Transverse colon (tissue), 4 donors: Measurements from ENCODE around the gene PIAS4. TPM values are rescaled to one million over a fixed set of nuclear protein-coding genes. Genes with fewer than 3 reads are reported as not detected.

Experiments used
- DNase-seq: peaks from one replicate; pipeline ENCODE4 v3.0.0-alpha.2; 2019
- H3K27ac ChIP-seq, 4 donors: fragments of 200-600 bp; sonication (generic); 2 replicates each; pipeline ENCODE4 v1.5.1; 2016 to 2018; ENCODE audit warnings: inconsistent platforms in 4 of 4
- H3K27me3 ChIP-seq: fragments of 200-600 bp; sonication (generic); 2 replicates; pipeline ENCODE4 v1.5.1; 2017; ENCODE audit warnings: inconsistent platforms
- H3K36me3 ChIP-seq, 4 donors: fragments of 200-600 bp; sonication (generic); 2 replicates each; pipeline ENCODE4 v1.5.1; 2017 to 2019; ENCODE audit warnings: inconsistent platforms in 4 of 4
- H3K4me1 ChIP-seq, 4 donors: fragments of 200-600 bp; sonication (generic); 2 replicates each; pipeline ENCODE4 v1.5.1; 2017 to 2020; ENCODE audit warnings: inconsistent platforms in 4 of 4
- H3K4me3 ChIP-seq, 4 donors: fragments of 200-600 bp; sonication (generic); 1 replicate in 1 of 4; 2 replicates in 3 of 4; pipeline versions ENCODE4 v1.5.1 to v1.6.1; 2017 to 2019; ENCODE audit warnings: inconsistent platforms in 4 of 4
- H3K9me3 ChIP-seq, 2 donors: fragments of 200-600 bp; sonication (generic); 2 replicates each; pipeline ENCODE4 v1.5.1; 2017 to 2019; ENCODE audit warnings: inconsistent platforms in 2 of 2
- EP300 ChIP-seq: sonication (generic); formaldehyde crosslinking; IDR thresholded peaks from one replicate; pipeline ENCODE4 v1.6.1; 2017; ENCODE audit warnings: antibody characterized with exemption, low read depth
- POLR2A ChIP-seq: fragments of 450-650 bp; IDR thresholded peaks from one replicate; pipeline ENCODE4 v1.6.1; 2016; ENCODE audit warnings: antibody characterized with exemption, mild to moderate bottlenecking, moderate library complexity
- POLR2AphosphoS5 ChIP-seq, 3 donors: sonication (generic); formaldehyde crosslinking; IDR thresholded peaks; one replicate each; pipeline ENCODE4 v1.6.1; 2016; ENCODE audit warnings: antibody characterized with exemption in 3 of 3
- WGBS, 2 donors: methylation state at CpG; one replicate each; pipeline ENCODE4 v1.1.5; 2018; ENCODE audit warnings: low coverage in 1 of 2; 5-methylcytosine and 5-hydroxymethylcytosine counted together
- in situ Hi-C, 4 donors: fragments of 200-750 bp; cut with MboI; loops; one replicate each; pipeline versions ENCODE4 v1.15.0 to v1.15.1; 2017; ENCODE audit warnings: low sequenced_read_pairs in 3 of 4, low pct_ligation_motif_present in 1 of 4, low pct_unique_long_range_greater_than_20kb in 1 of 4
- intact Hi-C: fragments of 100-400 bp; cut with DNase I; formaldehyde crosslinking; loops from one replicate; pipeline ENCODE4 v1.15.1; 2023; ENCODE audit warnings: low total_unique reads
- total RNA-seq, 4 donors: library from RNA; depleted of rRNA; stranded (reverse); fragments of >200 nt; gene quantifications; one replicate each; pipeline ENCODE4 v1.1.0, GENCODE V29; 2016
- TF ChIP-seq, protein P1 (sequence below), 5 experiments: fragments of 200-600 bp in 3 of 5; fragments of 450-650 bp in 2 of 5; sonication (generic) in 3 of 5; IDR thresholded peaks; 1 replicate in 2 of 5; 2 replicates in 3 of 5; pipeline ENCODE4 v1.5.1; 2016 to 2017; ENCODE audit warnings: antibody characterized with exemption in 5 of 5, inconsistent platforms in 3 of 5, mild to moderate bottlenecking in 2 of 5, moderate library complexity in 1 of 5

The PIAS4 gene
- total RNA-seq, 4 donors from 2014 or later = 15.5 to 110 (median 23.0) TPM

GRCh38 chr19:4052114-4052992, 44.8 kb downstream of the PIAS4 start:
- Histone ChIP-seq H3K9me3 (no peaks in the 10 kb centered on the region), H3K4me1 (peaks cover 39 to 68% (median 57%) of the 10 kb centered on the region in 4 donors), H3K27me3 (no peaks in the 10 kb centered on the region), H3K4me3 (peak overlapping the region in 2 of 4 donors; percentile 11 to 15), H3K27ac (peak overlapping the region; percentile 85 to 100 (median 95)), H3K36me3 (peaks cover 0 to 23% (median 9%) of the 10 kb centered on the region in 4 donors)
- intact Hi-C loops = no loop called here
- WGBS, 2 donors = 21% methylated on average over 21 of the region's 27 CpGs; no CpG with 5 or more reads in 1 of the 2 donors
- in situ Hi-C loops = no loop called here
- peak; percentile 94 for DNase-seq
- peak; percentile 14 for TF ChIP-seq POLR2A
- TF ChIP-seq, protein P1, sequence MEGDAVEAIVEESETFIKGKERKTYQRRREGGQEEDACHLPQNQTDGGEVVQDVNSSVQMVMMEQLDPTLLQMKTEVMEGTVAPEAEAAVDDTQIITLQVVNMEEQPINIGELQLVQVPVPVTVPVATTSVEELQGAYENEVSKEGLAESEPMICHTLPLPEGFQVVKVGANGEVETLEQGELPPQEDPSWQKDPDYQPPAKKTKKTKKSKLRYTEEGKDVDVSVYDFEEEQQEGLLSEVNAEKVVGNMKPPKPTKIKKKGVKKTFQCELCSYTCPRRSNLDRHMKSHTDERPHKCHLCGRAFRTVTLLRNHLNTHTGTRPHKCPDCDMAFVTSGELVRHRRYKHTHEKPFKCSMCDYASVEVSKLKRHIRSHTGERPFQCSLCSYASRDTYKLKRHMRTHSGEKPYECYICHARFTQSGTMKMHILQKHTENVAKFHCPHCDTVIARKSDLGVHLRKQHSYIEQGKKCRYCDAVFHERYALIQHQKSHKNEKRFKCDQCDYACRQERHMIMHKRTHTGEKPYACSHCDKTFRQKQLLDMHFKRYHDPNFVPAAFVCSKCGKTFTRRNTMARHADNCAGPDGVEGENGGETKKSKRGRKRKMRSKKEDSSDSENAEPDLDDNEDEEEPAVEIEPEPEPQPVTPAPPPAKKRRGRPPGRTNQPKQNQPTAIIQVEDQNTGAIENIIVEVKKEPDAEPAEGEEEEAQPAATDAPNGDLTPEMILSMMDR (IDR thresholded peaks at IDR 0.05) = no peak
- TF ChIP-seq EP300 = peak; percentile 35
- TF ChIP-seq POLR2AphosphoS5 (IDR thresholded peaks at IDR 0.05) = peak in 2 of 3 donors; percentile 53 to 72

GRCh38 chr19:4052993-4053422, 45.5 kb downstream of the PIAS4 start:
- Histone ChIP-seq H3K9me3 (no peaks in the 10 kb centered on the region), H3K4me1 (peaks cover 43 to 72% (median 61%) of the 10 kb centered on the region in 4 donors), H3K27me3 (no peaks in the 10 kb centered on the region), H3K4me3 (peak overlapping the region in 2 of 4 donors; percentile 11 to 15), H3K27ac (peak overlapping the region; percentile 85 to 100 (median 95)), H3K36me3 (peaks cover 0 to 19% (median 8%) of the 10 kb centered on the region in 4 donors)
- 19% methylated on average over 13 of the region's 13 CpGs; no CpG with 5 or more reads in 1 of the 2 donors for whole genome bisulfite sequencing, 2 donors
- intact Hi-C loops = no loop called here
- TF ChIP-seq, protein P1 (IDR thresholded peaks at IDR 0.05) = no peak
- TF ChIP-seq POLR2AphosphoS5 (IDR thresholded peaks at IDR 0.05) = peak in 1 of 3 donors; percentile 53
- in situ Hi-C loops = no loop called here
- peak; percentile 76 for DNase-seq

GRCh38 chr19:4053423-4054324, 46.1 kb downstream of the PIAS4 start:
- Histone ChIP-seq H3K9me3 (no peaks in the 10 kb centered on the region), H3K27me3 (no peaks in the 10 kb centered on the region), H3K36me3 (peaks cover 0 to 16% (median 8%) of the 10 kb centered on the region in 4 donors), H3K4me1 (peaks cover 49 to 78% (median 67%) of the 10 kb centered on the region in 4 donors), H3K27ac (peak overlapping the region; percentile 85 to 100 (median 95)), H3K4me3 (peak overlapping the region in 1 of 4 donors; percentile 16)
- TF ChIP-seq POLR2AphosphoS5 (IDR thresholded peaks at IDR 0.05) (no peak), EP300 (no peak), POLR2A (no peak)
- TF ChIP-seq, protein P1 (IDR thresholded peaks at IDR 0.05) = no peak
- 70% methylated on average over 66 of the region's 82 CpGs; no CpG with 5 or more reads in 1 of the 2 donors for WGBS, 2 donors
- in situ Hi-C loops (no loop called here), intact Hi-C loops (no loop called here)
- DNase-seq = peak; percentile 70
